Stimulated activated CD4-positive, alpha-beta T cell treated with anti-CD3 and anti-CD28 coated beads, Interleukin-15, amount 100 ng/mL, for 1 hour (primary cell): ENCODE results near the gene GRIA1.

ENCODE experiments used
- DNase-seq, 2 donors: peaks; one replicate each; pipeline ENCODE4 v3.0.0-alpha.2; 2020; ENCODE audit warnings: low read depth in 1 of 2, low spot score in 1 of 2

Gene GRIA1

DNA sequence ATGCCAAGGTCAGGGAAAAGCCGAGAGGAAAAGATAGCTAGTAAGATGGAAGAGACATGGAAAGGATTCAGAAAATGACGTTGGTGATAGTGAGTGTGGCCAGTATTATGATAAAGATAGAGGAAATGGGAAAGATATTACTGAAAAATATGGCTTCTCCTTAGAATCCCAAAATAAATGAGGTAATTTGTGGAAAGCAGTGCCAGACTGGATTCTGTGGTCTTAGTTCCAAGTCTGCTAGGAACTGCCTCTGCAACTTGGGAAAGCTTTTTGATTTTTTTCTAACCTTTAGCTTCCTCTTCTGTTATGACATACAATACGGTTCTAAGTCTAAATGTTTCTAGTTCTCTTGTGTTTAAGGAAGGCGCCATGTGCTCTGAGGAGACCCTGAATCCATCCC, 54.2 kb downstream of the GRIA1 start:
- DNase-seq, result no peak

DNA sequence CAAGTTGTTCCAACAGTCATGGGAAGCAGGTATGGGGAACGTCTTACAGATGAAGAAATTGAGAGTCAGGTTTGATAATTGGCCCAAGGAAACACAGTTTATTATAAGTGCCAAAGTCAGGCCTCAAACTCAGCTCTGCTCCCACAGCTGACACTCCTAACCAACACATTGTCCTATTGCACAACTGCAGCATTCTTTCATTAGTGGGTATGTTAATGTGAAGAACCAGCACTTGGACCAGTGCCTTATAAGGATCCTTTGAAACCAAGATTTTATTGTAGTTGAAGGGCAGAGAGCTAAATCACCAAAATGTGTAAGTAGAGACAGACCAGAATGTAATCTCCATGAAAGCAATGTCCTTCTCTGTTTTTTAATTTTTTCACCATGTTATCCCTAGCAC, 56.1 kb downstream of the GRIA1 start:
- no peak for DNase-seq

DNA sequence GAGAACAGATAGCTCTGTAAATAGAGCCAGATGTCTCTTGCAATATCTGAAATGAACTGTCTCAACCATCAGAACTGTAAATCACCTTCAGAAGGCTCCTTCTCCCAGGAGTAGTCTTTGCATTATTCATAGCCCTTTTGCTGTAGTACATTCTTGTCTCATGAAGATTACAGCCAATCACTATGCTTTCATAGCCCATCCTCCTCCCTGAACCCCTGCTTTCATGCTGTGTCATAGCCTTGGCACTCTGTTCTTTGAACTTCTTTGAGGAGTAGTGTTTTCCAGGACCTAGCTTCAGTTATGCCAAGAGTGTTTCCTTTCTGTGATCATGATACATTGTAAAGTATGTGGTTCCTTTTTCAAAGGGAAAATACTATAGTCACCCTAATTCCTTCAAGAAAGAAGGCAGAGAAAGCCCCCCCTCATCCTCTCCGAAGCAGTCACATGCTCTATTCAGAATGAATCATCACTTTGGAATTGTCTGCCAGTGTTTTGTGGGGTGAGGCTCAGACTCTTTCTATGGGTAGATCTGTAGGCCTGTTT, 61.1 kb downstream of the GRIA1 start:
- no peak for DNase-seq

DNA sequence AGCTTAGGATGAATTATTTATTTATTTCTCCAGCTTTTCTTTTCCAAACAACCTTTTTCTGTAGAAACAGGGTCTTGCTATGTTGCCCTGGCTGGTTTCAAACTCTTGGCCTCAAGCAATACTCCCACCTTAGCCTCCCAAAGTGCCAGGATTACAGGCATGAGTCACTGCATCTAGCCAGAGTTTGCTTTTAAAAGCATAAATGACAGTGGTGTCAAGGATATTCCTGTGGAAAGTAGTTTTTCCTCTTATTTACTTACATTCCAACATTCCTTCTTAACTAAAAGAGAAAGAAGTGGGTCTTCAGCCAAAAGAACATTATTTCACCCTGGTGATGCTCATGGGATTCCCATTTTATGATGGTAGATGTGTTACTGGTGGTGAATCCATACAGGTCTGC, 62.4 kb downstream of the GRIA1 start:
- DNase-seq, result no peak

DNA sequence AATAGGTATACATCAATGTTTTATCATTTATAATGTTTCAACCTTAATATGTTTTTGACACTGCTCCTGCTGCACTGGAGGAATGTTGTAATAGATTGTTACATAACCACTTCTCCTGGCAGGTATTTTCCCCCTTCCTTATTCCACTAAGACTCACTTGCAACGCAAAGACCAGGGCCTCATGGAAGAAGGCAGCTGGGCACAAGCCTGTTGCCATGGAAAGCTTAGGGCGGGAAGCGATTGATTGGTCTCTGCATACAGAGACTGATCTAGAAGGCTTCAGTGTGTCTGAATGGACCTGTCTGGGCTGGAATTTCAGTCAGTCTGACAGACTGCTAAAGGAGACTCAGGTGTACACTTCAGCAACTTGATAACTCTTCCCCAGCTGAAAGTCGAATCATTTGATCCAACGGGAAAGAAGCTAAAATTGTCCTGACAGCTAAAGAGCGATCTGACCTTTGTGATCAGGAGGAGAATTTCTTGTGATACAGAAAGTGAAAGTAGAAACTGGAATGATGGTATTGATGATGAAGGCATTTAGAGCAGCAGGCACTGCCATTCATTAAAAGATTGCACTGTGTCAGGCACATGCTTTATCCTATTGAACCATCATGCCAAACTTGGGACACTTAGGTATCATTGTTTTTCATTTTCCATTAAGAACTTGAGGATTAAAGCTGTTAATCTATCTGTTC, 65.1 kb downstream of the GRIA1 start:
- DNase-seq, result no peak

DNA sequence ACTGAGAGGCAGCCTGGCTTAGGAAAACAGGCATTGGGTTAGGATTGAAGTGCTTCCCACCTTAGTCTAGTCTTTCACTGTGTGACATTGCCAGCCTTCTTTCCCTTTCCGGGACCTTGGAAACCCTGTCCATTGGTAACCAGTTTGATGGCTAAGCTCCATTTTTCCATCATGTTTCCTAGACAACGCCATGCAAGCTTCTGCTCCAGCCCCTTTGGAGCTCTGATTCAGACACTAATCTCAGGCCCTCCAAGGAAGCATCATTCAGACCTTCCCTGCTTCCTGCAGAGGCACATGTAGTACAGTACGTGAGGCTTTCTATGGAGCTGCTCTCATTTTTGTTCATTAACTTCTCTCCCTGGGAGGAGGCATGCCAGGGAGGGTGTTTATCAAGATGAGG, 68.5 kb downstream of the GRIA1 start:
- no peak for DNase-seq

DNA sequence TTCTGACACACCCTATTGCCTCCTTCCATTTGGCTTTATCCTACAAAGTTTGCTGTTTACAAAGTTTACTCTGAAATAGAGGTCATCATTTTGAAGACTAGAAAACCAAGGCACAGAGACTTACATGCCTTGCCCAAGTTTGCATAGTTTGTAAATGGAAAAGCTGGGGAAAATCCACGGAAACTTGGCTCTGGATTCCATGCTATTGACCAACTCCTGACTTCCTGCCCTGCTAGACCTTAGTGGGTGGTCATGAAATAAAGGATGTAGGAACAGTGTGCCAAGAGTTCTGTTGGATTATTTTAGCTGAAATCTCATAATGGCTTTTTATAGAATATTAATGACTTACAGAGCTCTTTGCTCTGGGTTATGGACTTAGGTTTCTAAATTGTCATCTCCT, 69.5 kb downstream of the GRIA1 start:
- no peak for DNase-seq

DNA sequence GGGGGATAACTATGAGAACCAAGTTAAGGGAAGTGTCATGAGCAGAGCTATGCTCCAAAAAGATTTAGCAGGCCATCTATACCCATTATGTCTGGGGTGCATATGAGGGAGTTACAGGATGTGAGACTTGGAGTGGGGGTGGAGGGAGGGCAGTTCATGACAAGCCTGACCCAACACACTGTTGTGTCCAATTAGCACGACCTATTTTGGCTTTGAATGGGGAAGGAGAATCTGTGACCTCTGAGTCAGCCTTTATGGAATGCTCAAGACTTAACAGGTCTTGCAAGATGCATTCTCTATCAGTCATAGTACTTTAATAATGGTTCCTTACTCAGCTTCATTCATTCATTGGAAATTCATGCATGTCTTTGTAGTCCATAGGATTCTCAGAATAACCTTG, 71.7 kb downstream of the GRIA1 start:
- DNase-seq, result no peak

DNA sequence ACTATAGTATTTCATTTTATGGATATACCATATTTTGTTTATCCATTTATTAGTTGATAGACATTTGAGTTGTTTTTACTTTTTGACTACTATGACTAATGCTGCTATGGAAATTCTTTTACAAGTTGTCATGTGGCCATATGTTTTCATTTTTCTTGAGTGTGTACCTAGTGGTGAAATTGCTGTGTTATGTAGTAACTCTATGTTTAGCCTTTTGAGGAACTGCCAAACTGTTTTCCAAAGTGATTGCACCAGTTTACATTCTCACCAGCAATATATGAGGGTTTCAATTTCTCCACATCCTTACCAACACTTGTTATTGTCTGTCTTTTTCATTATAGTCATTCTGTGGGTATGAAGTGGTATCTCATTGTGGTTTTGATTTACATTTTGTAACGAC, 75.4 kb downstream of the GRIA1 start:
- no peak for DNase-seq

DNA sequence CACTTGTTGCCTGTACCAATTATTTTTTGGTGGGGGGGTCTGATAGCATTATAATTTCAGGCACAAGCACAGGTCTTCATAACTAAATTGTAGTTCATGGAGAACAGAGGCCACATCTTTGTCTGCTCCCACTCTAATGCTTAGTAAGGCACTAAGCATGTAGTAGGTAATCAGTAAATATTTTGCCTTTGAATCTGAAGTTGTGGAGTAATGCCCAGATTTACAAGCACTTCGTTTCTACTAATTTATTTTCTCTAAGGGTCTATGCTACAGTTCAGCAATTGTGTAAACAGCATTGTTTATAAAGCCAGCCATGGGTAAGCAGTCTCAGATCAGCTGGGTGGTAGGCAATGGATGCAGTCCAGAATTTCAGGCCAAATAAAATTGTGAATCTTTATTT, 78.6 kb downstream of the GRIA1 start:
- DNase-seq, result no peak

DNA sequence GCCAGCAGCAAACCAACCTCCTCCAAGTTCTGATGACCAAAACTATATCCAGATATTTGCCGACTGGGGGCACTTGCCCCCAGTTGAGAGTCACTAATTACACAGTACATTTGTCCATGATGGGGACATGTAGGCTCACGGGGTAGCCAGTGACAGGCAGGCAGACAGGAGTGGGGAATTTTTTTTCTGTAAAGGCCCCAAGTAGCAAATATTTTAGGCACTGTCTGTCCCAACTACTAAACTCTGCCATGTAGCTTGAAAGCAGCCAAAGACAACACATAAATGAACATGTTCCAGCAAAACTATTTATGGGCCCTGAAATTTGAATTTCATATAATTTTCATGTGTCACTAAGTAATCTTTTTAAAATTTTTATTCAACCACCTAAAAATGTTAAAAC, 80.7 kb downstream of the GRIA1 start:
- DNase-seq, result no peak

DNA sequence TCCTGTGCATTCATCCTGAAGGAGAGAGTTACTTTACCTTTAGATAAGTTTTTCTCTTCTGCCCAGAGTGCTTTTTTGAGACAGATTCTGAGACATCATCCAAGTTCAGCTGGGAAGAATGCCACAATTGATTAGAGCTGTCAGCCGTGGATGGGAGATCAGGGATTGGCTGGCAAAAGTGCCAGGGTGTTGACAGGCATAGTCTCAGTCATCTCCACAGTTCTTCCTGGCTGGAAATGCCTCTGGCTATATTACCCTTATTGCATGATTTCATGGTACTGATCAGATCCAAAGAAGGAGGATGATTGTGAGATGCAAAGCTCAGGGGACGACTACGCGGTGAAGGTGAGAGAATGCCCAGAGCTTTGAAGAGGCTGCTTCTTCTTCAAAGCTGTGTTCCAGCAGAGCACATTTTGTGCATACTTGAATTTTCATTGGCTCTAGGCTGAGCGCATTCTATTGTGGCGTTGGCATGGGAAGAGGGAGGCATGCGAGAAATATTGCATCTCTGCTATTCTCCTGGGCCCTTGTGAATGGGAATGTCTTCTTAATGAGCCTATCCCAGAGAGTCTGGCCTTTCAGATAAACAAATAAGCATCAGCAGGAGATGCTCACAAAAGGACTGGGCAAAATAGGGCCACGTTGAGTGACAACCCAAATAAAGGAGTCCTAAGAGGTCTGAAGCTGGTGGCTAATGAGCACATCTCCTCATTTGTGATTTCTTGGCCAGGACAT, 82.1 kb downstream of the GRIA1 start:
- no peak for DNase-seq

DNA sequence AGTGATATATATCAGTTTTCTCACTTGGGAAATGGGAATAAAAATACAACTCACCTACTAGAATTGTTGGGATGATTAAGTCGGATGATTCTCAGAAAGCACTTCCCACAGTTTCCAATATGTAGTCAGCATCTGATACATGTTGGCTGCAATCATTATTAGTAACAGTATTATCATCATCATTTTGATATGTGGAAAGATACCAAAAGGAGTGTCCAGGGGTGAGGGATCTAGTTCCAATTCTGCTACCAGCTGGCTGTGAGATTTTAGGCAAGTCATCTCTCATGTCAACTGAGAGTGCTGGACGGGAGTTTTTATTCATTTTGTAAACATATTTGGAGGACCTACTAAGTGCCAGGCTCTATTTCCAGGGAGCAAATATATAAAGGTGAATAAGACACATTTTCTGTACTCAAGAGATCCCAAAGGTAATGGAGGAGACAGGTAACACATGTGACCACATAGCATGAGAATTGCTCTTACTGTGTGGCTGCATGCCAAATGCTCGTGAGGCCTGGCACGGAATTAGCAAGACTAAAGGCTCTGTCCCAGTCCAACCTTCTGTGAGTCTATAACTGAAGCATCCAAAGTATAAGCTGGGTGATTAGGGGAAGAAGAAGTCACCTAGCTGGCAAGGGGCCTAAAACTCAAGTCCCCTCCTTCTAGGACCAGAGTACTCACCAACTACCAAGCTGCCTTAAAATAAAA, 83.0 kb downstream of the GRIA1 start:
- DNase-seq, result no peak

DNA sequence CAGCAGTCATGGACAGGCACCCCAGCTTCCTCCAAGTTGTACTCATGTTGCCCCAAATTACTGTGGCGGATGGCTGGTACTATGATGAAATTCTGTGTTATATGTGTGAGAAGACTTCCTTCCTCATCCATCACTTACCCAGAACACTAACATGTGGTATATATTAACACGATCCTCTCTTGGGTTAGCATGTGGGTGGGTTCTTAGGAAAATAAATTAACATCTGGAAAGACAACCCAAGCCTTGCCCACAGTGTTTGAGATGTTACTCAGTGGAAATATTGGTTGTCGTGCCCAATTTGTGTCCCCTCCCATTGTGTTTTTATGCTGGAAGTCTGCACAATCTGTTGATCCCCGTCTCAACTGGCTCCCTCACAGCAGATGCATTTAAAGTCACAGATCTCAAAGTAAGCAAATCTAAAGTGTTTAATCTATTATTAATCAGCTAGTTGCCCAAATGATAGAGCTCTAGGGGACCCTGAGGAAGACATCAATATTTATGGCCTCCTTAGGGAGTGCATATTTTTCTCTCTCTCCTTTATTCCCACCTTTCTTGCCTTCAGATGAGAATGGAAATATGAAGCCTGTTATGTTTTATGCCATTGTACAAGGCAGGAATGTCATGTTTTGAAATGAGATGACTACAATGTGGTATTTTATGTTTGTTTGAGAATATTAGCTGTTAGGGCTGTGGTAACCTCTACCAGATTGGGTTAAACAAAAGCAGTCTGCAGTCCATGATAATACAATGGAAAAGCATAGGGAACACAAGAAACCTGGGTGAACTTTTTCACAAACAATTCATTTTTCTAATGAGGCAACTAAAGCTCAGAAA, 93.9 kb downstream of the GRIA1 start:
- DNase-seq, result no peak

DNA sequence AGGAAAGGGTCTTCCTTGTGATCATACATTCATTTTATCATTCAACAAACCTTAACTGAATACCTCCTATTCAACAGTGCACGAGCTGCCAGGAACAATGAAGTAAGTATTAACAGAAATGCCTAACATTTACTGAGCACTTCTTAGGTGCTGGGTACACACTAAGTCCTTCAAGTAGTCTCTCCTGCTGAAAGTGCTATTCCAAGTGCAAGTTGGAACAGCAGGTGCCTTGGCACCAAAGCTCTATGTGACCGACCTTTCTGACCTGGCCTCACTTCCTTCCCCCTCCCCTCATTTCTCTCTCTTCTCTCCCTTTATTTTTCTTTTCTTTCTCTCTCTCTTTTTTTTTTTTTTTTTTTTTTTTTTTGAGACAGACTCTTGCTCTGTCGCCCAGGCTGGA, 94.5 kb downstream of the GRIA1 start:
- no peak for DNase-seq

DNA sequence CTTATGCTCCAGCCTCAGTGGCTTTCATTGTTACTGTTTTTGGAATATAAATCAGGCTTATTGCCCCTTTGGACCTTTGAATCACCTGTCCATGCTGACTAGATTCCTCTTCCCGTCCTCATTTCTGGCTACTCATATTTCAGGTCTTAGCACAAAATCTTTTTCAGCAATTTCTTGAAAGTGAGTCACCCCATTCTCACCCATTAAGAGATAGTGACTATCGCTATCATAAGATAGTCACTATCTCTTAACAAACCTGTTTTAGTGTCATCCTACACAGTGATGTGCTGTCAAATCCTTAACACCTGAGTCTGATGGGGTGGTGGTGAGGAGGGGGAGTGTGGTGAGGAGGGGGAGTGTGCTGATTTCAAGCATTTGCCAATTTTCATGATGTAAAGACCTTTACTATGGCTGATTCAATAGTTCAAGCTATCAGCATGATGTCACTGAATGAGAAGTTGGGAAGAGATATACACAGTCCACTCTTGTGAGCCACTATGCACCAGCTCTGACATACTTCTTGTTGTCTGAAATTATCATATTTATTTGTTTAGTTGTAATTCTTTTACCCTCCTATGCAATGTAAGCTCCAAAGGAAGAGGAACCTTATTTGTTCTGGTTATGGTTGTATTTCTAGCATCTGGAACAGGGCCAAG, 95.3 kb downstream of the GRIA1 start:
- DNase-seq, result no peak

DNA sequence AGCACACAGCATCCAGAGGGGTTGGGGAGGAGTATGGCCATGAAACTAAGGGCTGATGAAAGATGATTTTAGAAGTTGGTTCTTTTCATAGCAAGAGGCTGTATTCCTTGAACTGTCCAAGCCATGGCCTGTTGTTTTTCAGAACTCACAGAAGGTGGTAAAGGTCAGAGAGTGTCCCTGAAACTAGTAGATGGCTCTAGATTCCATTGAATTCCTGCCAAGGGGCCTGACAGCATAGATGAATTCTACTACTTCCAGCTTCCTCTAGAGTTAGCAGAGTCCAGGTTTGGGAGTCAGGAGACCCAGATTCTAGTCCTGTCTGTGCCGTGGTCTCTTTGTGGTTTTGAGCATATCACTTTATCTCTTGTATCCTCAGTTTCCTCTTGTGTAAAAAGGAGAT, 101.6 kb downstream of the GRIA1 start:
- DNase-seq, result no peak

DNA sequence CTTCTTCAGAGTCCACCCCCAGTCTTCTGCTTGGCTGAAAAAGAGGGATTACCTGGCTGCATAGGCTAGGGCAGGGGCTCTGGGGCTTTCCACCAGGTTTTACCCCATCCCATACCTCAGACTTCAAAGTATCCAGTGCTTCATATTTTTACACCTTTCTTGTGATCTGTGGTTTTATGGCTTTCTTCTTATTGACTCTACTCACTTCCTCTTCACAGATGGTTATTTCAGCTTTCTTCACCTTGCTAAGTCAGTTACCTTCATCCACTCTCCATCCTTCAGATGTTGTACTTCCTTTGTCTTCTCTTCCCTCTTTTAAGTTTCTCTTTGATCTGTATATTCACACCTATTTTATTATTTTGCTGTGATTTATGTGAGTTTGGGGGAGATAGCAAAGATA, 104.3 kb downstream of the GRIA1 start:
- no peak for DNase-seq

DNA sequence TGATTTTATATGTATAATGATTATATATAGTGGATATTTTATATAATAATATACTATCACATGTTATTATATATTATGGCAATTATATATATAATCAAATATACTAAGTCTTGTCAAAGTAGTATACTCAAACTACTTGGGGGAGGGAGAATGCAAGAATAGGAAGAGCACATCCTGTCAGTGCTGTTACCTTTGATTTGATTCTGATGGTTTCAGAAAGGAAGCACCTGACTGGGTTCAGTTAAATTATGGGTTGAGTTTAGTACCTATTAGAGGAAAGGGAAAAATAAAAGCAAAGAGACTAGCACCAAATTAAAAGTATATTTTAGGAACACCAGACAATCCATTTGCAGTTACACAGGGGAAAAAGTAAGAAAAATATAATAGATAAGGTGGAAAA, 107.6 kb downstream of the GRIA1 start:
- no peak for DNase-seq

DNA sequence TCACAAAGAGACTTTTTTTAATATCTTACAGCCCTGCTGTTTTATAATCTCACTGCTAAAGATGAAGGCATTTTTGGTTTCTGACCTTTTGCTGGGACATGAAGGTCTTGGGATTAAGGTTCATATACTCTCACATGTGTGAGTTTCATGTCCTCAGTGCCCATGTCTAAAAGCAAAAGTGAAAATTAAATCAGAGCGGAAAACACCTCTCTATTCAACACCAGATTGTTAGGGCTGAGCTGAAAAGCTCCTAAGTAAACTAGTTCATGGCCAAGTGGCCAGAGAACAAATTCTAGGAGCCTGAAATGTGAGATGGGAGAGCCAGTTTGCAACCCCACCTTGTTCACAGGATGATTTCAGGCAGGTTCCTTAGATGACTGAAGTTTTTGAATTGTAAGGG, 110.9 kb downstream of the GRIA1 start:
- no peak for DNase-seq

DNA sequence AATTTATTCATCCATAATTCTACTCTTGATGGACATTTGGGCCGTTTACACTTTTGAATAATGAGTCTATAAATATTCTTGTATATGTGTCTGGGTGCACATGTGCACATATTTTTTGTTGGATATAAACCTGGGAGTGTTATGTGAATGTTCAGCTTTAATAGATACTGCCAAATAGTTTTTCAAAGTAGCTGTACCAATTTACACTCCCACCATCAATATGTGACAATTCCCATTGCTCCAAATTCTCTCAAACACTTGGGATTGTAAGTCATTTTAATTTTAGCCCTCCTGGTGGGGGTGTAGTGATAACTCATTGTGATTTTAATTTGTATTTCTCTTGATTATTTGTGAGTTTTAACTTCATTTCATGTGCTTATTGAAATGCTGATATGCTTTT, 114.9 kb downstream of the GRIA1 start:
- DNase-seq, result no peak
